WTC11 (cell line): ENCODE data around the gene NFAT5. TPM values are rescaled to one million over a fixed set of nuclear protein-coding genes. Genes with fewer than 3 reads are reported as not detected.
"Not testable (repeated sequence)": the region's sequence is repeated elsewhere in the genome, so short reads cannot be mapped to it uniquely, and the experiment has no call there.

Experiments
- ATAC-seq: fragments of 200-7000 bp; cut with Tn5 transposase; 2 replicates; pipeline ENCODE4 v1.10.0; 2021; ENCODE audit warnings: mild to moderate bottlenecking, moderate library complexity
- CTCF ChIA-PET: fragments of 300-600 bp; sonication (Branson Sonifier 250); formaldehyde crosslinking; loops from one replicate; lab custom pipeline; 2021; ENCODE audit warnings: antibody characterized with exemption; lab: Charles Lee
- POLR2A ChIA-PET: fragments of 350-600 bp; sonication (Branson Sonifier 250); formaldehyde crosslinking; loops from one replicate; lab custom pipeline; 2021; ENCODE audit warnings: antibody characterized with exemption; lab: Charles Lee
- DNase-seq: peaks from one replicate; pipeline ENCODE4 v3.0.0; 2021; ENCODE audit warnings: low spot score
- H3K27ac Mint-ChIP-seq: 2 replicates; pipeline ENCODE4 v1.8.0; 2021; ENCODE audit warnings: mixed read lengths
- H3K27me3 Mint-ChIP-seq: 2 replicates; pipeline ENCODE4 v1.8.0; 2021; ENCODE audit warnings: low read depth, mild to moderate bottlenecking, moderate library complexity, mixed read lengths
- H3K36me3 Mint-ChIP-seq: 2 replicates; pipeline ENCODE4 v1.8.0; 2021; ENCODE audit warnings: mixed read lengths
- H3K4me1 Mint-ChIP-seq: 2 replicates; pipeline ENCODE4 v1.8.0; 2022; ENCODE audit warnings: mixed read lengths
- H3K4me3 Mint-ChIP-seq: 2 replicates; pipeline ENCODE4 v1.8.0; 2021; ENCODE audit warnings: mild to moderate bottlenecking, moderate library complexity, mixed read lengths
- H3K9me3 Mint-ChIP-seq: 2 replicates; pipeline ENCODE4 v1.8.0; 2021; ENCODE audit warnings: mixed read lengths
- ATF2 ChIP-seq: sonication (generic); formaldehyde crosslinking; IDR thresholded peaks from 2 replicates; pipeline ENCODE4 v1.8.1; 2022; ENCODE audit warnings: low read depth, missing genetic modification reagents, borderline replicate concordance
- CDX4 ChIP-seq: fragments of 250-450 bp; sonication (Bioruptor Pico); IDR thresholded peaks from 2 replicates; pipeline ENCODE4 v1.9.0; 2021; ENCODE audit warnings: moderate library complexity, mild to moderate bottlenecking, inconsistent platforms, borderline replicate concordance
- CREB1 ChIP-seq: sonication (generic); formaldehyde crosslinking; IDR thresholded peaks from 2 replicates; pipeline ENCODE4 v1.8.0; 2023; ENCODE audit warnings: mild to moderate bottlenecking, missing genetic modification reagents
- E2F4 ChIP-seq: sonication (generic); formaldehyde crosslinking; IDR thresholded peaks from 2 replicates; pipeline ENCODE4 v1.8.1; 2022; ENCODE audit warnings: low read depth, mild to moderate bottlenecking, moderate library complexity, missing genetic modification reagents, borderline replicate concordance
- E2F5 ChIP-seq: sonication (generic); formaldehyde crosslinking; IDR thresholded peaks from 2 replicates; pipeline ENCODE4 v1.8.1; 2022; ENCODE audit warnings: mild to moderate bottlenecking, moderate library complexity, missing genetic modification reagents
- HMGXB4 ChIP-seq: sonication (generic); formaldehyde crosslinking; IDR thresholded peaks from 2 replicates; pipeline ENCODE4 v1.8.1; 2023; ENCODE audit warnings: mild to moderate bottlenecking, moderate library complexity, missing genetic modification reagents
- MXD4 ChIP-seq: fragments of 250-450 bp; sonication (Bioruptor Pico); IDR thresholded peaks from 2 replicates; pipeline ENCODE4 v1.8.0; 2021; ENCODE audit warnings: mild to moderate bottlenecking, moderate library complexity, borderline replicate concordance
- NFATC4 ChIP-seq: fragments of 250-450 bp; sonication (Bioruptor Pico); IDR thresholded peaks from 2 replicates; pipeline ENCODE4 v1.9.0; 2021; ENCODE audit warnings: mild to moderate bottlenecking
- RELA ChIP-seq: sonication (generic); formaldehyde crosslinking; IDR thresholded peaks from 2 replicates; pipeline ENCODE4 v1.8.1; 2022; ENCODE audit warnings: missing genetic modification reagents, mild to moderate bottlenecking, borderline replicate concordance
- SMAD3 ChIP-seq: sonication (generic); formaldehyde crosslinking; IDR thresholded peaks from 2 replicates; pipeline ENCODE4 v1.8.0; 2022; ENCODE audit warnings: missing genetic modification reagents, mild to moderate bottlenecking, borderline replicate concordance
- SMAD4 ChIP-seq: sonication (generic); formaldehyde crosslinking; IDR thresholded peaks from 2 replicates; pipeline ENCODE4 v1.8.0; 2022; ENCODE audit warnings: mild to moderate bottlenecking, missing genetic modification reagents
- USF1 ChIP-seq: sonication (generic); formaldehyde crosslinking; IDR thresholded peaks from 2 replicates; pipeline ENCODE4 v1.8.0; 2022; ENCODE audit warnings: mild to moderate bottlenecking, missing genetic modification reagents
- ZBTB21 ChIP-seq: sonication (generic); formaldehyde crosslinking; IDR thresholded peaks from 2 replicates; pipeline ENCODE4 v1.8.1; 2023; ENCODE audit warnings: mild to moderate bottlenecking, missing genetic modification reagents, borderline replicate concordance
- ZMAT4 ChIP-seq: fragments of 250-450 bp; sonication (Bioruptor Pico); IDR thresholded peaks from 2 replicates; pipeline ENCODE4 v1.9.0; 2021; ENCODE audit warnings: mild to moderate bottlenecking
- ZNF121 ChIP-seq: sonication (generic); formaldehyde crosslinking; IDR thresholded peaks from 2 replicates; pipeline ENCODE4 v1.8.0; 2023; ENCODE audit warnings: missing genetic modification reagents
- ZNF232 ChIP-seq: sonication (generic); formaldehyde crosslinking; IDR thresholded peaks from 2 replicates; pipeline ENCODE4 v1.8.0; 2022; ENCODE audit warnings: mild to moderate bottlenecking, missing genetic modification reagents
- ZNF263 ChIP-seq: sonication (generic); formaldehyde crosslinking; IDR thresholded peaks from 2 replicates; pipeline ENCODE4 v1.8.1; 2022; ENCODE audit warnings: low read depth, mild to moderate bottlenecking, moderate library complexity, missing genetic modification reagents
- ZNF416 ChIP-seq: fragments of 250-450 bp; sonication (Bioruptor Pico); IDR thresholded peaks from 2 replicates; pipeline ENCODE4 v1.9.0; 2021; ENCODE audit warnings: mild to moderate bottlenecking, inconsistent platforms
- ZNF423 ChIP-seq: fragments of 250-450 bp; sonication (Bioruptor Pico); IDR thresholded peaks from 2 replicates; pipeline ENCODE4 v2.1.2; 2022; ENCODE audit warnings: mild to moderate bottlenecking, moderate library complexity
- total RNA-seq: library from RNA; stranded (reverse); gene quantifications from 3 replicates; pipeline ENCODE4 v1.2.3, GENCODE V29; 2021
- TF ChIP-seq, protein P1 (sequence below): fragments of 250-450 bp; sonication (Bioruptor Pico); IDR thresholded peaks from 2 replicates; pipeline ENCODE4 v1.9.0; 2021; ENCODE audit warnings: mild to moderate bottlenecking, borderline replicate concordance

The NFAT5 gene
- total RNA-seq, 1 experiment from 2014 or later, result 23.2 TPM

DNA sequence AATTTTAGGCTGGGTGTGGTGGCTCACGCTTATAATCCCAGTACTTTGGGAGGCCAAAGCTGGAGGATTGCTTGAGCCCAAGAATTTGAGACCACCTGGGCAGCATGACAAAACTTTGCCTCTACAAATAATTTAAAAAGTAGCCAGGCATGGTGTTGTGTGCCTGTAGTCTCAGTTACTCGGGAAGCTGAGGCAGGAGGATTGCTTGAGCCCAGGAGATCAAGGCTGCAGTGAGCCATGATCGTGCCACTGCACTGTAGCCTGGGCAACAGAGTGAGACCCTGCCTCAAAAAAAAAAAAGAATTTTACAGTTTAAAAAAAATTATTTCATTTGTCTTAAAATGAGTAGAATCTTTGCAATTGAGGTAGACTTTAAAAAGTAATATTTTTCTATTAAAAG, 78.2 kb downstream of the NFAT5 start:
- H3K4me1 Mint-ChIP-seq, H3K27me3 Mint-ChIP-seq, POLR2A ChIA-PET, H3K36me3 Mint-ChIP-seq, DNase-seq, ATAC-seq, H3K27ac Mint-ChIP-seq, H3K4me3 Mint-ChIP-seq, H3K9me3 Mint-ChIP-seq: not testable (repeated sequence)
- CTCF ChIA-PET, result interaction anchor here (0.6 kb wide), 1 partner anchor 30 kb away, joined by 3 read pairs; no protein-coding TSS in a partner anchor
- peak; percentile 72; the same call in 1 of the 2 replicates for TF ChIP-seq ZNF121 (CRISPR knock-in tag)

GRCh38 chr16:69644790-69645189, 79.0 kb downstream of the NFAT5 start:
- ChIA-PET CTCF (no interaction called here), POLR2A (no interaction called here)
- no peak for ATAC-seq
- DNase-seq, result no peak
- no peak for TF ChIP-seq E2F5 (CRISPR knock-in tag)
- TF ChIP-seq ZNF416 (CRISPR knock-in tag), result no peak
- TF ChIP-seq, protein P1, sequence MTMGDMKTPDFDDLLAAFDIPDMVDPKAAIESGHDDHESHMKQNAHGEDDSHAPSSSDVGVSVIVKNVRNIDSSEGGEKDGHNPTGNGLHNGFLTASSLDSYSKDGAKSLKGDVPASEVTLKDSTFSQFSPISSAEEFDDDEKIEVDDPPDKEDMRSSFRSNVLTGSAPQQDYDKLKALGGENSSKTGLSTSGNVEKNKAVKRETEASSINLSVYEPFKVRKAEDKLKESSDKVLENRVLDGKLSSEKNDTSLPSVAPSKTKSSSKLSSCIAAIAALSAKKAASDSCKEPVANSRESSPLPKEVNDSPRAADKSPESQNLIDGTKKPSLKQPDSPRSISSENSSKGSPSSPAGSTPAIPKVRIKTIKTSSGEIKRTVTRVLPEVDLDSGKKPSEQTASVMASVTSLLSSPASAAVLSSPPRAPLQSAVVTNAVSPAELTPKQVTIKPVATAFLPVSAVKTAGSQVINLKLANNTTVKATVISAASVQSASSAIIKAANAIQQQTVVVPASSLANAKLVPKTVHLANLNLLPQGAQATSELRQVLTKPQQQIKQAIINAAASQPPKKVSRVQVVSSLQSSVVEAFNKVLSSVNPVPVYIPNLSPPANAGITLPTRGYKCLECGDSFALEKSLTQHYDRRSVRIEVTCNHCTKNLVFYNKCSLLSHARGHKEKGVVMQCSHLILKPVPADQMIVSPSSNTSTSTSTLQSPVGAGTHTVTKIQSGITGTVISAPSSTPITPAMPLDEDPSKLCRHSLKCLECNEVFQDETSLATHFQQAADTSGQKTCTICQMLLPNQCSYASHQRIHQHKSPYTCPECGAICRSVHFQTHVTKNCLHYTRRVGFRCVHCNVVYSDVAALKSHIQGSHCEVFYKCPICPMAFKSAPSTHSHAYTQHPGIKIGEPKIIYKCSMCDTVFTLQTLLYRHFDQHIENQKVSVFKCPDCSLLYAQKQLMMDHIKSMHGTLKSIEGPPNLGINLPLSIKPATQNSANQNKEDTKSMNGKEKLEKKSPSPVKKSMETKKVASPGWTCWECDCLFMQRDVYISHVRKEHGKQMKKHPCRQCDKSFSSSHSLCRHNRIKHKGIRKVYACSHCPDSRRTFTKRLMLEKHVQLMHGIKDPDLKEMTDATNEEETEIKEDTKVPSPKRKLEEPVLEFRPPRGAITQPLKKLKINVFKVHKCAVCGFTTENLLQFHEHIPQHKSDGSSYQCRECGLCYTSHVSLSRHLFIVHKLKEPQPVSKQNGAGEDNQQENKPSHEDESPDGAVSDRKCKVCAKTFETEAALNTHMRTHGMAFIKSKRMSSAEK (CRISPR knock-in tag), result no peak
- no peak for TF ChIP-seq MXD4 (CRISPR knock-in tag)
- no peak for TF ChIP-seq USF1
- TF ChIP-seq ZMAT4, result no peak
- TF ChIP-seq SMAD3 (CRISPR knock-in tag), result no peak
- no peak for TF ChIP-seq RELA (CRISPR knock-in tag)
- TF ChIP-seq ZBTB21, result no peak
- Mint-ChIP-seq H3K4me1 (no peaks in the 10 kb centered on the region), H3K4me3 (no peak overlapping the region), H3K9me3 (no peaks in the 10 kb centered on the region), H3K27me3 (no peaks in the 10 kb centered on the region), H3K27ac (no peak overlapping the region), H3K36me3 (peaks cover 6% of the 10 kb centered on the region)

- ChIA-PET POLR2A (no interaction called here), CTCF (interaction anchor here (0.5 to 2.0 kb wide), 2 partner anchors 11 to 251 kb away, joined by 3 to 5 read pairs; no protein-coding TSS in a partner anchor)
- no peak for TF ChIP-seq CDX4
- no peak for TF ChIP-seq ZNF232 (CRISPR knock-in tag)
- no peak for TF ChIP-seq ZNF263 (CRISPR knock-in tag)
- TF ChIP-seq NFATC4, result no peak
- TF ChIP-seq E2F4 (CRISPR knock-in tag), result no peak
- no peak for TF ChIP-seq CREB1 (CRISPR knock-in tag)
- TF ChIP-seq ATF2 (CRISPR knock-in tag), result no peak
- TF ChIP-seq USF1, result no peak
- TF ChIP-seq ZNF416 (CRISPR knock-in tag), result no peak
- TF ChIP-seq HMGXB4 (CRISPR knock-in tag), result no peak
- TF ChIP-seq SMAD4 (CRISPR knock-in tag), result no peak
- no peak for TF ChIP-seq ZNF423 (CRISPR knock-in tag)
- Mint-ChIP-seq H3K4me1 (no peaks in the 10 kb centered on the region), H3K9me3 (no peaks in the 10 kb centered on the region), H3K27ac (no peak overlapping the region), H3K4me3 (no peak overlapping the region), H3K27me3 (no peaks in the 10 kb centered on the region), H3K36me3 (peaks cover 6% of the 10 kb centered on the region)
- ATAC-seq (no peak), DNase-seq (no peak)
Observed at GRCh38 chr16:69647020-69647419, 81.3 kb downstream of the NFAT5 start.
